K562 (cell line): ENCODE measurements around the gene NCOA6. TPM values are rescaled to one million over a fixed set of nuclear protein-coding genes. Genes with fewer than 3 reads are reported as not detected.

Experiments
- ATF7 ChIP-seq: fragments of 450-650 bp; IDR thresholded peaks from 2 replicates; pipeline ENCODE4 v1.7.1; 2014; ENCODE audit warnings: mild to moderate bottlenecking, moderate library complexity
- CC2D1A ChIP-seq: fragments of 450-650 bp; IDR thresholded peaks from 2 replicates; pipeline ENCODE4 v1.6.1; 2017; ENCODE audit warnings: mild to moderate bottlenecking
- MTA2 ChIP-seq: fragments of 450-650 bp; IDR thresholded peaks from 2 replicates; pipeline ENCODE4 v1.6.1; 2016; ENCODE audit warnings: low read depth
- NR1H2 ChIP-seq: sonication (generic); formaldehyde crosslinking; IDR thresholded peaks from 2 replicates; pipeline ENCODE4 v1.4.0; 2020; ENCODE audit warnings: mild to moderate bottlenecking, missing genetic modification reagents
- SIN3B ChIP-seq: fragments of 450-650 bp; IDR thresholded peaks from 2 replicates; pipeline ENCODE4 v1.6.1; 2017; ENCODE audit warnings: low read depth, mild to moderate bottlenecking, moderate library complexity
- SMAD3 ChIP-seq: fragments of 450-650 bp; formaldehyde crosslinking; conservative IDR thresholded peaks from 2 replicates; pipeline ENCODE4 v1.4.0; 2020; ENCODE audit warnings: mild to moderate bottlenecking
- SMARCB1 ChIP-seq: IDR thresholded peaks from 2 replicates; pipeline ENCODE4 v1.6.1; 2011; ENCODE audit warnings: improper control_type of control experiment, low read depth; ENCODE audit not compliant: insufficient read length
- THAP7 ChIP-seq: fragments of 250-450 bp; sonication (Bioruptor Pico); IDR thresholded peaks from 2 replicates; pipeline ENCODE4 v1.5.0; 2021
- ZFX ChIP-seq: sonication (generic); formaldehyde crosslinking; IDR thresholded peaks from 2 replicates; pipeline ENCODE4 v1.8.0; 2022; ENCODE audit warnings: mild to moderate bottlenecking, missing genetic modification reagents, moderate library complexity
- ZMIZ1 ChIP-seq, 2 experiments: fragments of 150-350 bp in 1 of 2; IDR thresholded peaks; 2 replicates each; pipeline ENCODE4 v1.6.1; 2012 to 2016; ENCODE audit warnings: low read depth in 2 of 2, low read length in 2 of 2, mild to moderate bottlenecking in 1 of 2, moderate library complexity in 1 of 2
- ZNF318 ChIP-seq, 2 experiments: fragments of 450-650 bp; IDR thresholded peaks; 2 replicates each; pipeline ENCODE4 v1.6.1; 2016; ENCODE audit warnings: mild to moderate bottlenecking in 2 of 2, borderline replicate concordance in 1 of 2, low read depth in 1 of 2, moderate library complexity in 1 of 2
- ZNF395 ChIP-seq: fragments of 200-800 bp; sonication (Bioruptor generic); IDR thresholded peaks from 2 replicates; pipeline ENCODE4 v1.6.1; 2017; ENCODE audit warnings: missing genetic modification characterization, missing compliant biosample characterization
- ZZZ3 ChIP-seq: fragments of 450-650 bp; IDR thresholded peaks from 2 replicates; pipeline ENCODE4 v1.6.1; 2016; ENCODE audit warnings: antibody characterized with exemption, mild to moderate bottlenecking, moderate library complexity
- polyA plus RNA-seq, 8 experiments: library from polyadenylated mRNA; depleted of rRNA in 4 of 8; stranded (reverse) in 5 of 8; unstranded in 3 of 8; fragments of >200 nt; fragmentation: Nextera tagmentation in 2 of 8; fragmentation: Illumina TruSeq in 1 of 8; extraction: Ambion mirVana in 2 of 8; extraction: Trizol in 1 of 8; gene quantifications; 2 replicates each; pipeline versions ENCODE4 v1.2.1 to v1.2.3, GENCODE V29; 2011 to 2014; ENCODE audit warnings: inconsistent platforms in 1 of 8, missing spikeins in 1 of 8
- total RNA-seq, 7 experiments: library from RNA; depleted of rRNA in 6 of 7; stranded (reverse); fragments of >200 nt in 6 of 7; fragmentation: Illumina TruSeq in 2 of 7; extraction: Trizol in 2 of 7; gene quantifications; 2 replicates each; pipeline versions ENCODE4 v1.2.1 to v1.2.3, GENCODE V29; 2011 to 2021; ENCODE audit warnings: low replicate concordance in 1 of 7

NCOA6 gene
- total and polyA plus RNA-seq, 9 of the 15 experiments (the other 6 are each of a cell fraction or from before 2014, with no cell fraction given): 6.1 to 25.0 (median 9.5) TPM

- no peak for TF ChIP-seq ZNF318 (IDR thresholded peaks at IDR 0.05; ENCODE audit: borderline replicate concordance in 1 of 2, low read depth in 1 of 2)
- no peak for TF ChIP-seq ZZZ3
- TF ChIP-seq MTA2: no peak
- peak; percentile 6; the same call in 1 of the 2 replicates for TF ChIP-seq ZFX
- no peak for TF ChIP-seq SMARCB1
- no peak for TF ChIP-seq CC2D1A
- TF ChIP-seq SMAD3: no peak
- TF ChIP-seq ZNF395 (CRISPR knock-in tag): 0 out of 2 replicates have a peak, but pooled peaks have one; percentile 62
- no peak for TF ChIP-seq NR1H2
- TF ChIP-seq SIN3B: no peak
- no peak for TF ChIP-seq THAP7 (CRISPR knock-in tag)
- 0 out of 4 replicates have a peak, but pooled peaks of 1 of the 2 experiments have one; percentile 29 for TF ChIP-seq ZMIZ1 (IDR thresholded peaks at IDR 0.05; ENCODE audit: low read depth in 2 of 2, low read length in 2 of 2)
- TF ChIP-seq ATF7: no peak
Observed at GRCh38 chr20:34825530-34826362, at the start of gene NCOA6 (continued).
